NCI-H146 treated with DMSO at 0.1 percent for 48 hours (cell line): ENCODE measurements around the gene OPTC.
A peak's percentile ranks its signal among the peaks of the same experiment; 100 is the strongest.
"Not testable (repeated sequence)": the region's sequence is repeated elsewhere in the genome, so short reads cannot be mapped to it uniquely, and the experiment has no call there.

Experiments used
- DNase-seq: peaks from one replicate; lab custom pipeline; 2025; ENCODE audit not compliant: unreplicated experiment; lab: John Stamatoyannopoulos, UW

The OPTC gene

GRCh38 chr1:203516184-203516583, 22.2 kb downstream of the OPTC start:
- DNase-seq, result no peak

- no peak for DNase-seq
Observed at GRCh38 chr1:203516906-203517305, 23.0 kb downstream of the OPTC start.

- no peak for DNase-seq
Observed at GRCh38 chr1:203517426-203518110, 23.6 kb downstream of the OPTC start.

GRCh38 chr1:203518139-203518538, 24.2 kb downstream of the OPTC start:
- DNase-seq, result not testable (repeated sequence)

GRCh38 chr1:203518541-203518940, 24.6 kb downstream of the OPTC start:
- no peak for DNase-seq

- no peak for DNase-seq
Observed at GRCh38 chr1:203519053-203519840, 25.3 kb downstream of the OPTC start.

GRCh38 chr1:203519896-203520295, 25.9 kb downstream of the OPTC start:
- no peak for DNase-seq

- no peak for DNase-seq
Observed at GRCh38 chr1:203520315-203520714, 26.4 kb downstream of the OPTC start.

- peak; percentile 14 for DNase-seq
Observed at GRCh38 chr1:203521074-203521794, 27.3 kb downstream of the OPTC start.

- DNase-seq, result no peak
Observed at GRCh38 chr1:203521812-203522211, 27.9 kb downstream of the OPTC start.

GRCh38 chr1:203522237-203522636, 28.3 kb downstream of the OPTC start:
- DNase-seq, result peak; percentile 94

- no peak for DNase-seq
Observed at GRCh38 chr1:203523667-203524066, 29.7 kb downstream of the OPTC start.

GRCh38 chr1:203524152-203524551, 30.2 kb downstream of the OPTC start:
- DNase-seq, result no peak

GRCh38 chr1:203524824-203525223, 30.9 kb downstream of the OPTC start:
- no peak for DNase-seq

- DNase-seq, result no peak
Observed at GRCh38 chr1:203525685-203526084, 31.7 kb downstream of the OPTC start.

GRCh38 chr1:203526130-203526529, 32.2 kb downstream of the OPTC start:
- no peak for DNase-seq

GRCh38 chr1:203526572-203526971, 32.6 kb downstream of the OPTC start:
- no peak for DNase-seq

GRCh38 chr1:203527013-203527412, 33.1 kb downstream of the OPTC start:
- no peak for DNase-seq

GRCh38 chr1:203528063-203528462, 34.1 kb downstream of the OPTC start:
- DNase-seq, result no peak

GRCh38 chr1:203528976-203529835, 35.3 kb downstream of the OPTC start:
- DNase-seq, result no peak

GRCh38 chr1:203531063-203531462, 37.1 kb downstream of the OPTC start:
- no peak for DNase-seq
